C4-2B (cell line): Measurements from ENCODE around the gene POU2F1.
"Not testable (repeated sequence)": the region's sequence is repeated elsewhere in the genome, so short reads cannot be mapped to it uniquely, and the experiment has no call there.

Experiments used
- H3K27ac ChIP-seq: fragments of 450-650 bp; 2 replicates; pipeline ENCODE4 v1.5.1; 2017
- ZFX ChIP-seq: fragments of 450-650 bp; IDR thresholded peaks from 2 replicates; pipeline ENCODE4 v1.6.1; 2017
- TF ChIP-seq, protein P1 (sequence below): fragments of 450-650 bp; conservative IDR thresholded peaks from 2 replicates; pipeline ENCODE4 v1.5.1; 2017; ENCODE audit warnings: mild to moderate bottlenecking

POU2F1 gene

DNA sequence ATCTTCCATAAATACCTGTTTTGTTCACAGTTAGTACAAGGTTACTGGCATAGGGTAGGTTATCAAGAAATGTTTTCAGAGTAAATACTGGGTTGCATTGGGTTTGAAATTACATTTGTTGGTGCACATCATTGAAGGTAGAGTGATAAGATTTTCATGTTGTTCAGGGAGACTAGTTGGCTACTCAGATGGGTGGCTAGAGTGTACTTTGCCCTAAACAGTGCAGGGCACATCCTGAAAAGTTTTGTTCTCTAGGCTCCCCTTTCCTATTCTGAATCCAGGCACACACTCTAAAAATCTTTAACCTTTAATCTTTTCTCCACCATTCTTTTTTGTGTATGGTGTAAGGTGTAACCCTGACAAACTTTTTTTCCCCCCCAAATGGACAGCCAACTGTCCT is 18.0 kb downstream of the POU2F1 start:
- TF ChIP-seq ZFX = no peak

DNA sequence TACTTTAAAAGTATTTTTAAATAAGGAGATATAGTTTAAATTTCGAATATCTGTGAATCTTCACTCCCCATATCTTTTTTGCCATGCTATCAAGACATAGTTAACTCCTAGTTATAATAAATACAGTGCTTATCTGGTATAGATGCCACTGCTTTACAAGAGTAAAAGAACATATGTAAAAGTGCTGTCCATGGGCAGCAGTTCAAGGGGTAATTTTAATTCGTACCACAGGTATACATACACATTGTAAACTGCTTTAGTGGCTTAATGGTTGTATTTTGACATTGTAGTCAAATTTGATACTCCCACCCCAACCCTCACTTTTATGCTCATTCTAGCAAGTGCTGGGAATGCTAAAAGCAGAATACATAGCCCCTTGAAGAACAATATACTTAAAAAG is 18.6 kb downstream of the POU2F1 start:
- TF ChIP-seq, protein P1, sequence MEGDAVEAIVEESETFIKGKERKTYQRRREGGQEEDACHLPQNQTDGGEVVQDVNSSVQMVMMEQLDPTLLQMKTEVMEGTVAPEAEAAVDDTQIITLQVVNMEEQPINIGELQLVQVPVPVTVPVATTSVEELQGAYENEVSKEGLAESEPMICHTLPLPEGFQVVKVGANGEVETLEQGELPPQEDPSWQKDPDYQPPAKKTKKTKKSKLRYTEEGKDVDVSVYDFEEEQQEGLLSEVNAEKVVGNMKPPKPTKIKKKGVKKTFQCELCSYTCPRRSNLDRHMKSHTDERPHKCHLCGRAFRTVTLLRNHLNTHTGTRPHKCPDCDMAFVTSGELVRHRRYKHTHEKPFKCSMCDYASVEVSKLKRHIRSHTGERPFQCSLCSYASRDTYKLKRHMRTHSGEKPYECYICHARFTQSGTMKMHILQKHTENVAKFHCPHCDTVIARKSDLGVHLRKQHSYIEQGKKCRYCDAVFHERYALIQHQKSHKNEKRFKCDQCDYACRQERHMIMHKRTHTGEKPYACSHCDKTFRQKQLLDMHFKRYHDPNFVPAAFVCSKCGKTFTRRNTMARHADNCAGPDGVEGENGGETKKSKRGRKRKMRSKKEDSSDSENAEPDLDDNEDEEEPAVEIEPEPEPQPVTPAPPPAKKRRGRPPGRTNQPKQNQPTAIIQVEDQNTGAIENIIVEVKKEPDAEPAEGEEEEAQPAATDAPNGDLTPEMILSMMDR = no peak
- no peak for TF ChIP-seq ZFX
- no peak overlapping the region for H3K27ac ChIP-seq

More for the DNA sequence above, 18.0 kb downstream of the POU2F1 start:
- no peak overlapping the region for H3K27ac ChIP-seq

DNA sequence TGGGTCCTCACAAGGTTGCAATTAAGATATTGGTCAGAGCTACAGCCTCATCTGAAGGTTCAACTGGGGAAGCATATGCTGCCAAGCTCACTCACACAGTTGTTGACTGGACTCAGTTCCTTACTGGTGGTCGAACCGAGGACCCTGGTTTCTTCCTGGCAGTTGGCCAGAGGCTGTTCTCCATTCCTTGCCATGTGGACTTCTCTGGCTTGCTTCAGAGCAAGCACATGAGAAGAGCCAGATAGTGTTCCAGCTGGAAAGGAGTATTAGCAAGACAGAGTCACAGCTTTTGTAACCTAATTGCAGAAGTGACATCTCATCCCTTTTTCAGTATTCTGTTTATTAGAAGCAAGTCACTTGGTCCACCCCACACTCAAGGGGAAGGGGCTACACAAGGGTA is 23.6 kb downstream of the POU2F1 start:
- TF ChIP-seq, protein P1 = no peak
- no peak for TF ChIP-seq ZFX

DNA sequence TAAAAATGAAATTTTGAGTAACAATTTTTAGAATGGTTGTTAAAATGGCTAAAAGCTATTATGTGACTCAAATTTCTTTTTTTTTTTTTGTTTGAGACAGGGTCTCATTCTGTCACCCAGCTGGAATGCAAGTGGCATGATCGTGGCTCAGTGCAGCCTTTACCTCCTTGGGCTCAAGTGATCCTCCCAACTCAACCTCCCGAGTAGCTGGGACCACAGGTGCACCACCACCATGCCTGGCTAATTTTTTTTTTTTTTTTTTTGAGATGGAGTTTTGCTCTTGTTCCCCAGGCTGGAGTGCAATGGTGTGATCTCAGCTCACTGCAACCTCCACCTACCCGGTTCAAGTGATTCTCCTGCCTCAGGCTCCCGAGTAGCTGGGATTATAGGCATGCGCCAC is 24.5 kb downstream of the POU2F1 start:
- not testable (repeated sequence) for H3K27ac ChIP-seq

More for the DNA sequence above, 23.6 kb downstream of the POU2F1 start:
- H3K27ac ChIP-seq = no peak overlapping the region

DNA sequence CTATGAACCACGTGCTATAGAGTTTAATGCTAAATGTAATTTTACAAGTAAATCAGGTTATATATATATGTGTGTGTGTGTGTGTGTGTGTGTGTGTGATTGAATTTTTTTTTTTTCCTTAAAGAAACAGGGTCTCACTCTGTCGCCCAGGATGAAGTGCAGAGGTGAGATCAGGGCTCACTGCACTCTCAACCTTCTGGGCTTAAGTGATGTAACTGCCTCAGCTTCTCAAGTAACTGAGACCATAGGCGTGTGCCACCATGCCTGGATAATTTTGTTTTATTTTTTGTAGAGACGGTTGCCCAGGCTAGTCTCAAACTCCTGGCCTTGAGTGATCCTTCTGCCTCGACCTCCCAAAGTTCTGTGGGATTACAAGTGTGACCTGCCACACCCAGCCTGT is 26.3 kb downstream of the POU2F1 start:
- no peak overlapping the region for H3K27ac ChIP-seq
- TF ChIP-seq ZFX = no peak
- TF ChIP-seq, protein P1 = no peak

DNA sequence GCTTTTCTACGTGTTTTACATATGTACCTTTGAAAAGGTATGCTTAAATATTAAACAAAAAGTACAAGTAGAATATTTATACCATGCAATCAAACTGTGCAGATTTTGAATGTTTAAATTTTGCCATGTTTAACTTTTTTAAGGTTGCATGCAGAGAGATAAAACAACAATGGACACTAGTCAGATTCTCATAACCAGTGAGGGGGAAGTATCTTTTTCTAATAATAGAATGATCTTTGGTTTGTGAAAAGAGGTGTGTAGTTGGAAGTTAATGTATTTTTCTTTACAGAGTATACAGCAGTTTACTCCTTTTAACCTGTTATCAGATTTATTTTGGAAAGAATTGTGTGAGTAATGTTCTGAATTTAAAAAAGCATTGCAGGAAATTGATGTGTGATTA is 27.1 kb downstream of the POU2F1 start:
- TF ChIP-seq, protein P1 = no peak
- TF ChIP-seq ZFX = no peak
- no peak overlapping the region for H3K27ac ChIP-seq

DNA sequence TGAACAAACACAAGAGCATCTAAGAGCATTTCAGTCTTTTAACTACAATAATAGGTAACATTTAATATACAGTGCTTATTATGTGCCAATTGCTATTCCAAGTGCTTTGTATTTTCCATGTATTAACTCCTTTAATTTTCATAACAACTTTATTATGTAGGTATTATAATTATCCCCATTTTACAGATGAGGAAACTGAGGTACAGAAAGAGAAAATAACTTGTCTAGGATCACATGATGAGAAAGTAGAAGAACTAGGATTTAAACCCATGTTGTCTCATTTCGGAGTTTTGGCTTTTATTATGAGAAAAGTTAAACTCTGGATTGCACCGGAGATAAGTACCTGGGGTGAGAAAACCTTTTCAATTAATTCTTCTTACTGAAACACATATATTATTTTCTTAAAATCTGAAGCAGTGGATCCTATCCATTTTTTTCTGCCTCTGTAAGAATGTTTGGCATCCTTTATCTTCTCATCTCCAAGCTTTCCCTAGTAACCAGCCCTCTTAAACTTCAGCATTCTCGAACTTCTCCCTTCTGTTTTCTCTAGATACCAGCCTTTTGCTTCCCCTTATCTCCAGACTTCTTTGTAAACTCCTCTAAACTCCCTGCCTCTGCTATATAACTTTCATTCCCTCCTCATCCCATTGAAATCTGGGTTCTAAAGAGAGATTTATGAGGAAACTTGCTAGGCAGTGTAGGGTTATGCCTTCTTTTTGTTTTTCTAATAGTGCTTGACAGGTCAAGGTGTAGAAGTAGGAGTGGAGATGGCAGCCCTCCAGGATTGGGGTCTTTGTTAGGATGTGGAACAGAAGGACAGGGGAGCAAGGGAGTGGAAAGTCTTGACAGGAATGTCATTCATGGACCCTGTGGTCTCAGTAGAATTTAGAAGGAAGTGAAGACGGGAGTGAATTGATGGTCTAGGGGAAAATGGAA is 28.3 kb downstream of the POU2F1 start:
- TF ChIP-seq, protein P1 = no peak
- no peak for TF ChIP-seq ZFX
- no peak overlapping the region for H3K27ac ChIP-seq

DNA sequence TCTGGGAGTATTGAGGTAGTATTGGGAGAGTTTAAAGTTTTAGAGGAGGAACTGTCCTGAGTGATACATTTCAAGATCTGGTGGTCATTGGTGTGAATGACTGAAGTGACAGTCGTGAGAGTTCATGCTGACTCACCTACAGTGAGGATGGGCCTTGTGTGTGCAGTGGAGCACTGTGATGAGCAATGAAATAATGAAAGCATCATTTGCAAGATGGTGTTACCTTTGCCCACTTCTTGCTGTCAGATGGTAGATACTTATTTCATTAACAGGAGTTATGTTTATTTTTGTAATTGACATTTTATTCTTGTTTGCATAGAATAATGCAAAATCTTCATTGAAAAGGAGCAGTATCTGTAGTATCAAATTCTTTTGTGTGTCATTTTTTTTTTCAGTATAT is 29.0 kb downstream of the POU2F1 start:
- TF ChIP-seq, protein P1 = no peak
- no peak for TF ChIP-seq ZFX
- H3K27ac ChIP-seq = no peak overlapping the region
